Activated CD4-positive, alpha-beta memory T cell treated with anti-CD3 and anti-CD28 coated beads, Interleukin-2, amount 10 ng/mL, durations not matched to agents 7 days and 5 days (primary cell): ENCODE data around the gene DAB1. TPM values are rescaled to one million over a fixed set of nuclear protein-coding genes. Genes with fewer than 3 reads are reported as not detected.

Source experiments
- CTCF ChIA-PET: fragments of 350-600 bp; sonication (Branson Sonifier 250); formaldehyde crosslinking; loops from one replicate; lab custom pipeline; 2021; ENCODE audit warnings: antibody characterized with exemption, inconsistent platforms; lab: Charles Lee
- POLR2A ChIA-PET: fragments of 350-600 bp; sonication (Branson Sonifier 250); formaldehyde crosslinking; loops from one replicate; lab custom pipeline; 2021; ENCODE audit warnings: antibody characterized with exemption; lab: Charles Lee
- DNase-seq: peaks from one replicate; pipeline ENCODE4 v3.0.0-alpha.2; 2020
- H3K27ac Mint-ChIP-seq: one replicate; pipeline ENCODE4 v1.8.0; 2021; ENCODE audit warnings: mild to moderate bottlenecking, mixed read lengths
- H3K27me3 Mint-ChIP-seq: one replicate; pipeline ENCODE4 v1.8.0; 2021; ENCODE audit warnings: mixed read lengths
- H3K36me3 Mint-ChIP-seq: one replicate; pipeline ENCODE4 v1.8.0; 2021; ENCODE audit warnings: low read depth, mixed read lengths
- H3K4me1 Mint-ChIP-seq: one replicate; pipeline ENCODE4 v1.8.0; 2021; ENCODE audit warnings: mixed read lengths
- H3K4me3 Mint-ChIP-seq: one replicate; pipeline ENCODE4 v1.8.0; 2021; ENCODE audit warnings: mild to moderate bottlenecking, mixed read lengths
- H3K9me3 Mint-ChIP-seq: one replicate; pipeline ENCODE4 v1.8.0; 2021; ENCODE audit warnings: mixed read lengths
- total RNA-seq, 2 experiments: library from RNA; stranded (reverse); gene quantifications; one replicate each; pipeline ENCODE4 v1.2.3, GENCODE V29; 2021

Gene DAB1
- total RNA-seq, 2 experiments from 2014 or later: 3.9 to 4.0 TPM

- Mint-ChIP-seq H3K4me1 (no peaks in the 10 kb centered on the region), H3K36me3 (no peaks in the 10 kb centered on the region), H3K4me3 (no peak overlapping the region), H3K27ac (no peak overlapping the region), H3K27me3 (no peaks in the 10 kb centered on the region), H3K9me3 (no peaks in the 10 kb centered on the region)
- ChIA-PET CTCF (no interaction called here), POLR2A (no interaction called here)
- no peak for DNase-seq
Observed at GRCh38 chr1:57401671-57402070, 22.2 kb downstream of the DAB1 start.

- Mint-ChIP-seq H3K4me3 (no peak overlapping the region), H3K36me3 (no peaks in the 10 kb centered on the region), H3K27ac (no peak overlapping the region), H3K4me1 (no peaks in the 10 kb centered on the region), H3K27me3 (no peaks in the 10 kb centered on the region), H3K9me3 (no peaks in the 10 kb centered on the region)
- no peak for DNase-seq
- ChIA-PET POLR2A (no interaction called here), CTCF (no interaction called here)
Observed at GRCh38 chr1:57400048-57400447, 23.8 kb downstream of the DAB1 start.

GRCh38 chr1:57393058-57393584, 30.7 kb downstream of the DAB1 start:
- no peaks in the 10 kb centered on the region for H3K4me1 Mint-ChIP-seq
- no peak overlapping the region for H3K4me3 Mint-ChIP-seq
- no peak overlapping the region for H3K27ac Mint-ChIP-seq
- no peaks in the 10 kb centered on the region for H3K36me3 Mint-ChIP-seq
- no peaks in the 10 kb centered on the region for H3K9me3 Mint-ChIP-seq
- POLR2A ChIA-PET: no interaction called here
- H3K27me3 Mint-ChIP-seq: peaks cover 2% of the 10 kb centered on the region
- CTCF ChIA-PET: interaction anchor here (1.2 kb wide), 1 partner anchor 18 kb away, joined by 3 read pairs; no protein-coding TSS in a partner anchor
- DNase-seq: no peak

- ChIA-PET CTCF (no interaction called here), POLR2A (no interaction called here)
- no peak overlapping the region for H3K27ac Mint-ChIP-seq
- no peaks in the 10 kb centered on the region for H3K9me3 Mint-ChIP-seq
- DNase-seq: no peak
- no peak overlapping the region for H3K4me3 Mint-ChIP-seq
- no peaks in the 10 kb centered on the region for H3K36me3 Mint-ChIP-seq
- no peaks in the 10 kb centered on the region for H3K4me1 Mint-ChIP-seq
- H3K27me3 Mint-ChIP-seq: no peaks in the 10 kb centered on the region
Observed at GRCh38 chr1:57385336-57385735, 38.5 kb downstream of the DAB1 start.

- no peak for DNase-seq
- Mint-ChIP-seq H3K27me3 (no peaks in the 10 kb centered on the region), H3K9me3 (no peaks in the 10 kb centered on the region), H3K36me3 (no peaks in the 10 kb centered on the region), H3K4me3 (no peak overlapping the region), H3K27ac (no peak overlapping the region), H3K4me1 (no peaks in the 10 kb centered on the region)
- POLR2A ChIA-PET: no interaction called here
- CTCF ChIA-PET: no interaction called here
Observed at GRCh38 chr1:57384901-57385300, 39.0 kb downstream of the DAB1 start.

GRCh38 chr1:57384284-57384683, 39.6 kb downstream of the DAB1 start:
- CTCF ChIA-PET: no interaction called here
- no peaks in the 10 kb centered on the region for H3K27me3 Mint-ChIP-seq
- no peaks in the 10 kb centered on the region for H3K9me3 Mint-ChIP-seq
- no peak for DNase-seq
- no peak overlapping the region for H3K27ac Mint-ChIP-seq
- H3K4me1 Mint-ChIP-seq: no peaks in the 10 kb centered on the region
- no peaks in the 10 kb centered on the region for H3K36me3 Mint-ChIP-seq
- POLR2A ChIA-PET: no interaction called here
- H3K4me3 Mint-ChIP-seq: no peak overlapping the region

- ChIA-PET CTCF (no interaction called here), POLR2A (no interaction called here)
- no peaks in the 10 kb centered on the region for H3K4me1 Mint-ChIP-seq
- H3K27me3 Mint-ChIP-seq: no peaks in the 10 kb centered on the region
- no peak overlapping the region for H3K27ac Mint-ChIP-seq
- H3K36me3 Mint-ChIP-seq: no peaks in the 10 kb centered on the region
- H3K9me3 Mint-ChIP-seq: no peaks in the 10 kb centered on the region
- H3K4me3 Mint-ChIP-seq: no peak overlapping the region
- no peak for DNase-seq
Observed at GRCh38 chr1:57381871-57382270, 42.0 kb downstream of the DAB1 start.

GRCh38 chr1:57381426-57381825, 42.4 kb downstream of the DAB1 start:
- POLR2A ChIA-PET: no interaction called here
- Mint-ChIP-seq H3K27ac (no peak overlapping the region), H3K4me3 (no peak overlapping the region), H3K36me3 (no peaks in the 10 kb centered on the region), H3K9me3 (no peaks in the 10 kb centered on the region), H3K27me3 (no peaks in the 10 kb centered on the region), H3K4me1 (no peaks in the 10 kb centered on the region)
- DNase-seq: no peak
- CTCF ChIA-PET: no interaction called here

- Mint-ChIP-seq H3K4me3 (no peak overlapping the region), H3K9me3 (no peaks in the 10 kb centered on the region), H3K27ac (no peak overlapping the region), H3K4me1 (no peaks in the 10 kb centered on the region), H3K27me3 (no peaks in the 10 kb centered on the region), H3K36me3 (no peaks in the 10 kb centered on the region)
- ChIA-PET CTCF (no interaction called here), POLR2A (no interaction called here)
- no peak for DNase-seq
Observed at GRCh38 chr1:57380923-57381322, 42.9 kb downstream of the DAB1 start.

- no peak overlapping the region for H3K27ac Mint-ChIP-seq
- POLR2A ChIA-PET: no interaction called here
- no peaks in the 10 kb centered on the region for H3K9me3 Mint-ChIP-seq
- H3K4me1 Mint-ChIP-seq: no peaks in the 10 kb centered on the region
- no peak for DNase-seq
- CTCF ChIA-PET: no interaction called here
- H3K4me3 Mint-ChIP-seq: no peak overlapping the region
- no peaks in the 10 kb centered on the region for H3K36me3 Mint-ChIP-seq
- H3K27me3 Mint-ChIP-seq: no peaks in the 10 kb centered on the region
Observed at GRCh38 chr1:57378534-57378933, 45.3 kb downstream of the DAB1 start.

GRCh38 chr1:57377339-57378139, 46.3 kb downstream of the DAB1 start:
- Mint-ChIP-seq H3K27me3 (no peaks in the 10 kb centered on the region), H3K9me3 (no peaks in the 10 kb centered on the region)

GRCh38 chr1:57376041-57376440, 47.8 kb downstream of the DAB1 start:
- H3K27me3 Mint-ChIP-seq: no peaks in the 10 kb centered on the region
- no peaks in the 10 kb centered on the region for H3K9me3 Mint-ChIP-seq
- no peak overlapping the region for H3K4me3 Mint-ChIP-seq
- DNase-seq: no peak
- CTCF ChIA-PET: no interaction called here
- no peaks in the 10 kb centered on the region for H3K4me1 Mint-ChIP-seq
- no peak overlapping the region for H3K27ac Mint-ChIP-seq
- POLR2A ChIA-PET: no interaction called here
- H3K36me3 Mint-ChIP-seq: no peaks in the 10 kb centered on the region

More at GRCh38 chr1:57377339-57378139, 46.3 kb downstream of the DAB1 start:
- Mint-ChIP-seq H3K4me3 (no peak overlapping the region), H3K27ac (no peak overlapping the region), H3K36me3 (no peaks in the 10 kb centered on the region), H3K4me1 (no peaks in the 10 kb centered on the region)
- POLR2A ChIA-PET: no interaction called here
- CTCF ChIA-PET: no interaction called here
- DNase-seq: no peak

- H3K9me3 Mint-ChIP-seq: peaks cover 8% of the 10 kb centered on the region
- H3K4me1 Mint-ChIP-seq: no peaks in the 10 kb centered on the region
- ChIA-PET POLR2A (no interaction called here), CTCF (no interaction called here)
- no peaks in the 10 kb centered on the region for H3K36me3 Mint-ChIP-seq
- no peak overlapping the region for H3K4me3 Mint-ChIP-seq
- H3K27ac Mint-ChIP-seq: no peak overlapping the region
- no peak for DNase-seq
- H3K27me3 Mint-ChIP-seq: no peaks in the 10 kb centered on the region
Observed at GRCh38 chr1:57369889-57370288, 54.0 kb downstream of the DAB1 start.

GRCh38 chr1:57367945-57368344, 55.9 kb downstream of the DAB1 start:
- H3K27ac Mint-ChIP-seq: no peak overlapping the region
- H3K4me3 Mint-ChIP-seq: no peak overlapping the region
- ChIA-PET POLR2A (no interaction called here), CTCF (no interaction called here)
- H3K36me3 Mint-ChIP-seq: no peaks in the 10 kb centered on the region
- H3K4me1 Mint-ChIP-seq: no peaks in the 10 kb centered on the region
- peaks cover 8% of the 10 kb centered on the region for H3K9me3 Mint-ChIP-seq
- H3K27me3 Mint-ChIP-seq: no peaks in the 10 kb centered on the region
- no peak for DNase-seq
